Measurements from ENCODE around the gene NHP2. TPM values are rescaled to one million over a fixed set of nuclear protein-coding genes. Genes with fewer than 3 reads are reported as not detected.

The NHP2 gene
- total RNA-seq, 1 donor from 2014 or later, result 75.8 TPM

Other genes with a start within 250 kb of the NHP2 start
- gene PROP1, start 157.6 kb downstream of the NHP2 start, total RNA-seq, result not detected
- 4.1 TPM for gene N4BP3, start 40.4 kb downstream of the NHP2 start, total RNA-seq
- gene RMND5B, start 22.9 kb downstream of the NHP2 start, total RNA-seq, result 20.8 TPM
- not detected for gene GMCL2, start 33.5 kb upstream of the NHP2 start, total RNA-seq
- gene HNRNPAB, start 50.6 kb upstream of the NHP2 start, total RNA-seq, result 49.7 TPM
- gene PHYKPL, start 78.9 kb upstream of the NHP2 start, total RNA-seq, result 9.0 TPM

All from frontal cortex (tissue), 1 donor.